Endothelial cell of umbilical vein (primary cell): ENCODE results near the gene PLCG2. TPM values are rescaled to one million over a fixed set of nuclear protein-coding genes. Genes with fewer than 3 reads are reported as not detected.

ENCODE experiments used
- BruUV-seq: library from RNA; stranded (reverse); fragments of 400-500 nt; replicated peaks from 2 replicates; lab custom pipeline; 2021; lab: Mats Ljungman, UMichigan
- CTCF ChIA-PET: fragments of 300-600, 350-600 bp; sonication (Branson Sonifier 250); formaldehyde crosslinking; loops from one replicate; lab custom pipeline; 2021; ENCODE audit warnings: antibody characterized with exemption, inconsistent platforms; lab: Charles Lee
- POLR2A ChIA-PET: fragments of 300-600, 350-600 bp; sonication (Branson Sonifier 250); formaldehyde crosslinking; loops from one replicate; lab custom pipeline; 2021; ENCODE audit warnings: antibody characterized with exemption, inconsistent platforms; lab: Charles Lee
- DNase-seq: peaks from one replicate; pipeline ENCODE4 v3.0.0-alpha.2; 2011; ENCODE audit warnings: low read depth, low spot score
- FAIRE-seq: peaks from 2 replicates; lab custom pipeline; 2011; peaks lifted over from hg19 to GRCh38; lab: Jason Lieb, UNC
- H2AFZ ChIP-seq: 2 replicates; pipeline ENCODE4 v1.6.0; 2012; ENCODE audit warnings: low read depth, low read length, control low read depth, inconsistent platforms
- H3K27ac ChIP-seq: 2 replicates; pipeline ENCODE4 v1.5.1; 2011; ENCODE audit warnings: low read depth, mild to moderate bottlenecking, control low read depth, low read length, moderate library complexity; ENCODE audit not compliant: insufficient read depth
- H3K27me3 ChIP-seq, 2 experiments: 2 replicates each; pipeline versions ENCODE4 v1.6.0 to v1.6.1; 2011; ENCODE audit warnings: low read length in 2 of 2, mixed read lengths in 1 of 2; ENCODE audit not compliant: control insufficient read depth in 2 of 2, insufficient read depth in 2 of 2
- H3K36me3 ChIP-seq, 2 experiments: 2 replicates in 1 of 2; 3 replicates in 1 of 2; pipeline ENCODE4 v1.5.1; 2011; ENCODE audit warnings: low read length in 2 of 2, mild to moderate bottlenecking in 1 of 2, moderate library complexity in 1 of 2; ENCODE audit not compliant: control insufficient read depth in 2 of 2, insufficient read depth in 2 of 2; ENCODE audit errors: extremely low read depth in 1 of 2
- H3K4me1 ChIP-seq: 3 replicates; pipeline ENCODE4 v1.5.1; 2011; ENCODE audit warnings: mild to moderate bottlenecking, low read length; ENCODE audit not compliant: control insufficient read depth, insufficient read depth; ENCODE audit errors: extremely low read depth
- H3K4me2 ChIP-seq: 2 replicates; pipeline ENCODE4 v1.6.1; 2011; ENCODE audit warnings: low read length, control low read depth, mixed read lengths; ENCODE audit not compliant: insufficient read depth
- H3K4me3 ChIP-seq, 3 experiments: fragments of 200-600 bp in 1 of 3; sonication (generic), shearing (Covaris generic) in 1 of 3; replicated peaks in 1 of 3; 2 replicates each; pipeline ENCODE4 v1.5.1; 2011 to 2016; ENCODE audit warnings: control low read depth in 3 of 3, low read length in 3 of 3, mild to moderate bottlenecking in 2 of 3, inconsistent platforms in 1 of 3, low read depth in 1 of 3, moderate library complexity in 1 of 3; ENCODE audit not compliant: insufficient read depth in 1 of 3
- H3K79me2 ChIP-seq: 2 replicates; pipeline ENCODE4 v1.6.0; 2012; ENCODE audit warnings: low read length, inconsistent platforms; ENCODE audit not compliant: control insufficient read depth, insufficient read depth
- H3K9ac ChIP-seq: replicated peaks from 2 replicates; pipeline ENCODE3; 2011; ENCODE audit warnings: low read length, control low read depth; ENCODE audit not compliant: insufficient read depth; ENCODE audit errors: extremely low read depth
- H3K9me1 ChIP-seq: replicated peaks from 3 replicates; pipeline ENCODE4 v1.6.0; 2011; ENCODE audit warnings: mild to moderate bottlenecking, low read length; ENCODE audit not compliant: control insufficient read depth, insufficient read depth; ENCODE audit errors: extremely low read depth
- H3K9me3 ChIP-seq: replicated peaks from 2 replicates; pipeline ENCODE4 v1.5.1; 2012; ENCODE audit warnings: low read length, inconsistent platforms; ENCODE audit not compliant: control insufficient read depth, insufficient read depth
- H4K20me1 ChIP-seq: replicated peaks from 2 replicates; pipeline ENCODE3; 2011; ENCODE audit warnings: mild to moderate bottlenecking, low read length; ENCODE audit not compliant: control insufficient read depth, insufficient read depth; ENCODE audit errors: extremely low read depth
- CTCF ChIP-seq, 2 donors: IDR thresholded peaks; 1 replicate in 1 of 2; 2 replicates in 1 of 2; pipeline ENCODE4 v1.5.1; 2011; ENCODE audit warnings: low read length in 2 of 2, mild to moderate bottlenecking in 2 of 2, moderate library complexity in 2 of 2, control low read depth in 1 of 2, inconsistent platforms in 1 of 2, low read depth in 1 of 2; ENCODE audit not compliant: insufficient read depth in 1 of 2; ENCODE audit errors: extremely low read depth in 1 of 2
- EZH2 ChIP-seq: IDR thresholded peaks from 2 replicates; pipeline ENCODE4 v1.6.1; 2012; ENCODE audit warnings: borderline replicate concordance, low read depth, mild to moderate bottlenecking, moderate library complexity, low read length, inconsistent platforms; ENCODE audit not compliant: severe bottlenecking
- FOS ChIP-seq: IDR thresholded peaks from 2 replicates; pipeline ENCODE4 v1.6.1; 2011; ENCODE audit warnings: mild to moderate bottlenecking, low read length, moderate library complexity, borderline replicate concordance; ENCODE audit not compliant: insufficient read depth
- GATA2 ChIP-seq: IDR thresholded peaks from 2 replicates; pipeline ENCODE4 v1.7.0; 2011; ENCODE audit warnings: low read depth, mild to moderate bottlenecking, moderate library complexity, mixed read lengths, low read length; ENCODE audit not compliant: insufficient read length, insufficient read depth
- JUN ChIP-seq: IDR thresholded peaks from 2 replicates; pipeline ENCODE4 v1.6.1; 2011; ENCODE audit warnings: borderline replicate concordance, low read depth; ENCODE audit not compliant: insufficient read length, insufficient read depth
- MAX ChIP-seq: IDR thresholded peaks from 2 replicates; pipeline ENCODE4 v1.6.1; 2011; ENCODE audit not compliant: insufficient read depth, insufficient read length
- MYC ChIP-seq: IDR thresholded peaks from one replicate; pipeline ENCODE4 v1.6.1; 2011; ENCODE audit warnings: mild to moderate bottlenecking, low read depth, low read length
- POLR2A ChIP-seq: IDR thresholded peaks from 2 replicates; pipeline ENCODE4 v1.6.1; 2012; ENCODE audit warnings: low read depth, mild to moderate bottlenecking, control low read depth, low read length
- POLR2AphosphoS5 ChIP-seq: IDR thresholded peaks from 2 replicates; pipeline ENCODE4 v1.6.1; 2012; ENCODE audit warnings: low read depth, mild to moderate bottlenecking, control low read depth, low read length, moderate library complexity; ENCODE audit not compliant: insufficient read depth
- dilution Hi-C: fragments of 300-500 bp; cut with MboI; formaldehyde crosslinking; loops from one replicate; pipeline ENCODE4 v1.15.0; 2019; ENCODE audit warnings: low sequenced_read_pairs; ENCODE audit not compliant: extremely low pct_ligation_motif_present
- intact Hi-C: fragments of 100-400 bp; cut with micrococcal nuclease; formaldehyde crosslinking; loops from one replicate; pipeline ENCODE4 v1.10.0; 2022
- polyA plus RNA-seq, 4 experiments: library from polyadenylated mRNA; depleted of rRNA in 3 of 4; stranded (reverse) in 3 of 4; unstranded in 1 of 4; fragments of >200 nt; gene quantifications; 2 replicates each; pipeline versions ENCODE4 v1.2.1 to v1.2.3, GENCODE V29; 2011 to 2012; ENCODE audit warnings: missing spikeins in 1 of 4
- total RNA-seq: library from RNA; stranded (reverse); gene quantifications from 2 replicates; pipeline ENCODE4 v1.2.3, GENCODE V29; 2021

PLCG2 gene
- total and polyA plus RNA-seq, 2 donors (not counting 3 experiments of a cell fraction or from before 2014, with no cell fraction given): 10.8 to 13.6 TPM

GRCh38 chr16:81837312-81837751, 58.2 kb downstream of the PLCG2 start:
- Histone ChIP-seq H4K20me1 (no peaks in the 10 kb centered on the region), H3K36me3 (no peaks in the 10 kb centered on the region), H3K4me1 (peaks cover 7% of the 10 kb centered on the region), H3K9me1 (no peaks in the 10 kb centered on the region), H3K27ac (no peak overlapping the region), H3K4me2 (no peak overlapping the region), H3K79me2 (no peaks in the 10 kb centered on the region), H3K4me3 (no peak overlapping the region), H3K9me3 (no peaks in the 10 kb centered on the region), H2AFZ (no peak overlapping the region), H3K27me3 (no peaks in the 10 kb centered on the region), H3K9ac (no peak overlapping the region)
- ChIA-PET POLR2A (no interaction called here), CTCF (no interaction called here)
- FAIRE-seq: no peak
- TF ChIP-seq GATA2 (no peak), MAX (no peak), JUN (no peak), EZH2 (no peak), POLR2A (no peak), CTCF (IDR thresholded peaks at IDR 0.05; ENCODE audit: extremely low read depth in 1 of 2, insufficient read depth in 1 of 2, low read depth in 1 of 2, low read length in 2 of 2) (no peak), POLR2AphosphoS5 (no peak), MYC (no peak), FOS (no peak)
- DNase-seq: no peak
- BruUV-seq: no TSS peak
- dilution Hi-C loops: no loop called here
- intact Hi-C loops: no loop called here
